Activated T-cell treated with anti-CD3 and anti-CD28 coated beads for 4 hours (primary cell): Measurements from ENCODE around the gene NCF4.
A peak's percentile ranks its signal among the peaks of the same experiment; 100 is the strongest.

ENCODE experiments used
- DNase-seq: peaks from one replicate; pipeline ENCODE4 v3.0.0-alpha.2; 2020

Gene NCF4

GRCh38 chr22:36838119-36839030, 22.4 kb upstream of the NCF4 start:
- DNase-seq: no peak

- DNase-seq: no peak
Observed at GRCh38 chr22:36839356-36840073, 21.3 kb upstream of the NCF4 start.

GRCh38 chr22:36840106-36840505, 20.7 kb upstream of the NCF4 start:
- no peak for DNase-seq

- DNase-seq: no peak
Observed at GRCh38 chr22:36846271-36846670, 14.5 kb upstream of the NCF4 start.

GRCh38 chr22:36846949-36847348, 13.9 kb upstream of the NCF4 start:
- no peak for DNase-seq

GRCh38 chr22:36850056-36850455, 10.8 kb upstream of the NCF4 start:
- DNase-seq: no peak

- no peak for DNase-seq
Observed at GRCh38 chr22:36850682-36851081, 10.1 kb upstream of the NCF4 start.

- DNase-seq: no peak
Observed at GRCh38 chr22:36852056-36852973, 8.5 kb upstream of the NCF4 start.

GRCh38 chr22:36853407-36854099, 7.3 kb upstream of the NCF4 start:
- peak; percentile 77 for DNase-seq

- no peak for DNase-seq
Observed at GRCh38 chr22:36855478-36855877, 5.3 kb upstream of the NCF4 start.

- DNase-seq: peak; percentile 92
Observed at GRCh38 chr22:36856121-36856791, 4.5 kb upstream of the NCF4 start.

GRCh38 chr22:36856792-36857135, 4.0 kb upstream of the NCF4 start:
- no peak for DNase-seq

- no peak for DNase-seq
Observed at GRCh38 chr22:36858156-36858555, 2.6 kb upstream of the NCF4 start.

GRCh38 chr22:36858966-36859365, 1.8 kb upstream of the NCF4 start:
- DNase-seq: no peak

GRCh38 chr22:36860017-36860416, 789 bp upstream of the NCF4 start:
- no peak for DNase-seq

GRCh38 chr22:36860438-36860820, 377 bp upstream of the NCF4 start:
- no peak for DNase-seq

GRCh38 chr22:36862251-36863242, 1.7 kb downstream of the NCF4 start:
- DNase-seq: no peak

- no peak for DNase-seq
Observed at GRCh38 chr22:36863281-36863680, 2.5 kb downstream of the NCF4 start.

- DNase-seq: no peak
Observed at GRCh38 chr22:36863979-36864378, 3.2 kb downstream of the NCF4 start.

- DNase-seq: no peak
Observed at GRCh38 chr22:36864454-36865215, 3.8 kb downstream of the NCF4 start.
